ENCODE data around the gene ZBTB20.

The ZBTB20 gene

DNA sequence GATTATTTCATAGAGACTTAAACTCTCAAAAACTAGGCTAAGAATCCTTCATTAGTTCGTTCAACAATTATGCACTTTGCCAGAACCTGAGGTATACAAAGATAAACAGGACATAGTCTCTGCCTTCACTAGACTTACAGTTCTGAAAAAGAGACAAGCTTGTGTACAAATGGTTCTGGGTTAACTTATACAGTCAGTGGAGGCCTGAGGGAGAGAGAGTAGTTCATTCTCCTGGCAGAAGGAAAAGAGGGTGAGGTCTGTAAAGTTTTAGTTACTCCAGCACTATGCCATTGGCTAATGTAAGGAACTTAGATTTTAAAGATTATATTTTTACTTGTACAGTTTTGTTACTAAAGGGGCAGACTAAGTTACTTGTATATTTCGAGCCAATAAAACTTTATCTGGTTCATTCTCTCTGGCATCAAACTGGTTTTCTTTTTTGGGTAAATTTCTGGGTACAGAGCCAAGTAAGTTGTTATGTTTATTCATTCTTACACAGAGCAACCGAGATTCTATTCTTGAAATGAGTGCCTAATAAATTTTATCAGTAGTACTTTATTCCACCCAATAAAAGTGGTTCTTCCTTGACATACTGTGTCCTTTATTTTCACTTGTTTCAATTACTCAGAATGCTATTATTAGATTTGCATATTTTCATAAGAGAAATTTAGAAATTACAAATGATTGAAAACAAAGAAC, 574.6 kb downstream of the ZBTB20 start:
- no peak for DNase-seq (ENCODE audit: low spot score)

- DNase-seq (ENCODE audit: low spot score): no peak
Observed at GRCh38 chr3:114571363-114571762, 575.7 kb downstream of the ZBTB20 start.

GRCh38 chr3:114569186-114569585, 577.9 kb downstream of the ZBTB20 start:
- peak; percentile 94 for DNase-seq (ENCODE audit: low spot score)

- DNase-seq (ENCODE audit: low spot score): no peak
Observed at GRCh38 chr3:114567771-114568170, 579.3 kb downstream of the ZBTB20 start.

DNA sequence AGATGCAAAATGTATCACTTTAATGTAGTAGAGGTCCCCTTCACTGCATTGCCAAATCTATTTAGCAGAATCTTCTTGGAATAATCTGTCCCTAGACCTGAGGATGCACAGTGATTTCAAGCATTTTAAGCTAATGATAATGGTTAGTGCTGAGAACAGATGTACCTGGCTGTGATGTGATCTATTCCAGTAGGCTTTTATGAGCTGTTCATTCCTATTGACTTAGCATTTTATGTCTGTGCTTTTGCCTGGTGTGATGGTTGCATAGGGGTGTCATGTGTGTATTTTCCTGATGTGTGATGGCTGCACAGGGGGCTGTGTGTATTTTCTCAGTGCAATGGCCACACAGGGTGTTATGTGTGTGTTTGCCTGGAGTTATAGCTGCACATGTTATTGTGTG, 580.3 kb downstream of the ZBTB20 start:
- no peak for DNase-seq (ENCODE audit: low spot score)

GRCh38 chr3:114566162-114566755, 580.8 kb downstream of the ZBTB20 start:
- DNase-seq (ENCODE audit: low spot score): peak; percentile 76

GRCh38 chr3:114565216-114565615, 581.9 kb downstream of the ZBTB20 start:
- no peak for DNase-seq (ENCODE audit: low spot score)

GRCh38 chr3:114563720-114564119, 583.4 kb downstream of the ZBTB20 start:
- DNase-seq (ENCODE audit: low spot score): no peak

DNA sequence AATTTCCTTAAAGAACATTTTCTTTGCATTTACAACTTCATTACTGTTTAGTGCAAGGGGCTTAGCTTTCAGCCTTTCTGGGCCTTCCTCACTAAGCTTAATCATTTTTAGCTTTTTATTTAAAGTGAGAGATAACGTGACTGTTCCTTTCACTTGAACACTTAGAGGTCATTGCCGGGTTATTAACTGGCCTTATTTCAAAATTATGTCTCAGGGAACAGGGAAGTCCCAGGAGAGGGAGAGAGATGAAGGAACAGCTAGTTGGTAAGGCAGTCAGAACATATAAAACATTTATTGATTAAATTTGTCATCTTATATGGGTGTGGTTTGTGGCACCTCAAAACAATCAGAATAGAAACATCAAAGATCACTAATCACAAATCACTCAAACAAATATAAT, 584.5 kb downstream of the ZBTB20 start:
- DNase-seq (ENCODE audit: low spot score): no peak

GRCh38 chr3:114558271-114558670, 588.8 kb downstream of the ZBTB20 start:
- DNase-seq (ENCODE audit: low spot score): peak; percentile 47

DNA sequence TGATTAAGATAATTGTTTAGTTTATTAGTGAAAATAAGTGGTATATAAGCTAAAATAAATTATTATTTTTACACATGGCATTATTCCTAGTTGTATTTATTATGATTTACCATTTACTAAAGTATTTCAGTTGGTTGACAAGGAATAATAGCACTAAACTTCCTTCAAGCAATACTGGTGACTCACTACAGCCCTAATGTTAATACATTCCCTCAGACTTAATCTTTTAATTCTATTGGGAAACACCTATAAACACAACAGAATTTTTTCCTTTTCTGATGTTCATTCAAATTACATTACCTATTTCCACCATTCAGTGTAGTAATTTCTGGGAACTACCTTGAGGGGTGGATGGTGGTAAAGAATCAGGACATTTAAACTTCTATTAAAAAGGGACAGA, 589.3 kb downstream of the ZBTB20 start:
- peak; percentile 53 for DNase-seq (ENCODE audit: low spot score)

DNA sequence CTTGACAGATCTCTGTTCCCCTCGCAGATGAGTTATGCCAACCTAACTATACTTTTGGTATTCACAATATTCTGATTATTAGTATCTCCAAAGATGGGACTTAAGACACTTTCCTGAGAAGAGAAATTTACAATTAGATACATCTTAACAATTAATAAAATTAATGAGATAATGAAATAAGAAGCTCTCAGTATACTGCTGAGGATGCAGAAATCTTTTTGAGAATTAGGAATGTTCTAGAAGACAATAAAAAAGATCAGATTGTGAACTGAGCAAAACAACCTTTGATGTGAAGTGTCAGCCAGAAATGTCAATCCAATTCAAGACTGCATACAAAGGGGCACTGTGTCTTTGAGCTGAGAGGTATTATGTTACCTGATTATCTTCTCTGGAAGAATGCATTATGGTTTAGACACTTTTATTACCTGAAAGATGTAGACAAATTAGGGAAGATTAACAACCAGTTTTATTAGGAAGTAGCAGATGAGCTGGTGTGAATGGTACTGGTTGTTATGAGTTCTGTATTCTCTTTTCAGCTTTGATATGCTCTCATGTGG, 590.4 kb downstream of the ZBTB20 start:
- DNase-seq (ENCODE audit: low spot score): no peak

DNA sequence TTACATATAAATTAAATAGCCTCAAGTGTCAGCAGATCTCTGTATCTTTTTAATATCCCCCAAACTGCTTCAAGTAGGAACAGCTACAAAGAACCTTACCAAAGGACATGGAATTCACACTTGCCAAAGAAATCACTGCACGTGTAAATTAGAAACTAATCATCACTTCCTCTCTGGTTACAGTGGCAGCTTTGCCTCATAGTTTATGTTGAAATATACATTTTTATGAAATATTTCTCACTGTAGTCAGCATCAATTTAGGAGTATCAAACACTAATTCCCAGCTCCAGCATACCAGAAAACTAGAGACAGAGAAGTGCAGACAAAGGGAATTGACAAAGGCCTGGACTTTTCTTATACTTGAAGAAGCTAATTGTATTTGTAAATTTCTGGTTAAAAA, 592.4 kb downstream of the ZBTB20 start:
- DNase-seq (ENCODE audit: low spot score): no peak

DNA sequence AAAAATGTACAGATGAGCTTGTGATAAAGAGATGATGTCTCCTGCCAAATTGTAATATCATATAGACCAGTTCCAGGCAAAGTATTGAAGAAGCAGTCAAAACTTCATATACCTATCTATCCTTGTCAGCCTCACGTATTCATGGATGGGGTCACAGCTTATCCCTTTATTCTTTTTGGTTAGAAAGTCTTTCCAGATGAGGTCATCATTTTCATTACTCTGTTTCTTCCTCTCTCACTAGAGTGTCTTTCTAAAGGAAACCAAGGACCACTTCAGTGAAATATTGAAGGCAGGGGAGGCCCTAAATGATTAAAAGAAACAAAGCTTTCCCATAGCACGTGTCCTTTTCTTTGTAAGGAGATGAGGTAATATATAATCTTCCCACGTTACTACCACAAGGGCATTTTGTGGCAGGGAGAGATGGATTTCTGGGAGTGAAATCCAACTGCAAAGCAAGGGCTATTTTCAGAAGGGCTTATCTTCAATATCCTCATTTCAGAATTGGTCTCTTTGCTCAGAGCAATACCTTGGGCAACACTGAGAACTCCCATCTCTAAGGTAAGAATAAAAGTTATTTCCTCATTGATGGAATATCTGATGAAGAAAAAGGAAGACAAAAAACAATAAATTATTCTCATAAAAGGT, 593.0 kb downstream of the ZBTB20 start:
- DNase-seq (ENCODE audit: low spot score): peak; percentile 29

DNA sequence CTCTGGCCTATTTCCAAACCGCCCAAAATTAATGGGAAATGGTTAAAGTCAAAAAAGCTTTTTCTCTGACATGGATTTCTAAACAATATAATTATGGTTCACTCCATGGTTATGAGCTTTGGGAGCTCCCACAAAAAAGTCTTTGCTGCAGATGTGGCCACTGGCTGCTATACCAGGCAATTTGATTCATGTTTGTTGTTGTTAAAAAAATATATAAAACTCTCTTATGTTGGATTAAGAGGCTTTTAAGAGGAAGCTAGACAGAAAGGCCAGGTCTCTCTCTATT, 594.6 kb downstream of the ZBTB20 start:
- DNase-seq (ENCODE audit: low spot score): no peak

DNA sequence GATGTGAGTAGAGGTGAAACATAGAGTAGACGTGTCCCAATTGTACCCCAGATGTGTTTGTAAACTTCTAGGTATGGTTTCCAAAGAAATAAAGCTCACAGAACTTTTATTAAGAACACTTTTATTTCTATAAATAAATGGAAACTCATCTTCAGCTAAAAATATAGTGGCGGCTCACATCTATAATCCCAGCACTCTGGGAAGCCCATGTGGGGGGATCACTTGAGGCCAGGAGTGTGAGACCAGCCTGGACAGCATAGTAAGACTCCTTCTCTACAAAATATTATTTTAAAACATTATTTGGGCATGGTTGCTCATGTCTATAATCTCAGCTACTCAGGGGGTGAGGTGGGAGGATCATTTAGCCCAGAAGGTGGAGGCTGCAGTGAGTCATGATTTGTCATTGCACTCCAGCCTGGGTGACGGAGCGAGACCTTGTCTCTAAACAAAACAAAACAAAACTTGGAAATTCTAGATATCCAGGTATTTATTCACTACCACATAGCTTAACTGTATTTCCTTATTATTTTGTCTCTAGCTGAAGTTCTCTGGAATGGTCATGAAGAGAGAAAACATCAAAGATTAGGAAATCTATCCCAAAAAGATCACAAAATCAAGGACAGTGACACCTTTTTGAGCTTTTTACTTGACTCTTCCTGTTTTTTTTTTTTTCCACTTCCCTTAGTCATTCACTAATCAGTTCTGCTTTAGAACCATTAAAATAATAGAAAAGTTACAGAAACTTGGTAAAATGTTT, 595.1 kb downstream of the ZBTB20 start:
- DNase-seq (ENCODE audit: low spot score): peak; percentile 94

DNA sequence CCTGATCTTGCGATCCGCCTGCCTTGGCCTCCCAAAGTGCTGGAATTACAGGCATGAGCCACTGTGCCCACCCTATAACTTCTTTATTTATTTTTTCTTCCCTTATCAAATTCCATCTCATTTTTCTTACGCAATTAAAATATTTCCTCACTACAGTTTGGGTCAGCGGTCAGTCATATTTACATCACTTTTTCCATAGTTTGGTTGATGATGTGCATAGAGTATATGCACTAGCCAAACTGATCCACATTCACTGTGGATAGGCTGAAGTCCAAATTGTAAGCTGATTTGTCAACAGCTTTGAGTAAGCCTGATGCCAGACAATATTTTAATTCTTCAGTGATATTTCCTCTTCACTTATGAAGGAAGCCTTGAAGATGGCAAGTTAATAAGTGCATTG, 596.9 kb downstream of the ZBTB20 start:
- DNase-seq (ENCODE audit: low spot score): no peak

- no peak for DNase-seq (ENCODE audit: low spot score)
Observed at GRCh38 chr3:114545193-114545592, 601.9 kb downstream of the ZBTB20 start.

DNA sequence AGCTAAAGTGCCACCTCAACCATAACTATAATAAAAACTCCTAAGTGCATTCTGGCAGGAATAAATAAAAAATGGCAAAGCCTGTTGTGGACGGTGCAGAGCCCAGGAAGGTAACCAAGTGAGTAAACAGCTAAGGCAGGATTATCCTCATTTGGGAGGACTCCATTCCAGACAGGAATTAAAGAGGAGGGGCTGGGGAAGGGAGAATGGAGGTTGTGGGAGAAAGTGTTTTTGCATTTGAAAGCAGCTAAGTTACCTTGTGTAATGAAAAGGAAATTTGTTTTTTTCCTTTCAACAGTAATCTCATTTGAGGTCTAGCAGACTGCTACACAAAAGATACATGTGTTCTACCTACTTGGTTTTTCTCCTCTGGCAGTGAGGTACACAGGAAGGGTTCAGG, 604.7 kb downstream of the ZBTB20 start:
- no peak for DNase-seq (ENCODE audit: low spot score)

DNA sequence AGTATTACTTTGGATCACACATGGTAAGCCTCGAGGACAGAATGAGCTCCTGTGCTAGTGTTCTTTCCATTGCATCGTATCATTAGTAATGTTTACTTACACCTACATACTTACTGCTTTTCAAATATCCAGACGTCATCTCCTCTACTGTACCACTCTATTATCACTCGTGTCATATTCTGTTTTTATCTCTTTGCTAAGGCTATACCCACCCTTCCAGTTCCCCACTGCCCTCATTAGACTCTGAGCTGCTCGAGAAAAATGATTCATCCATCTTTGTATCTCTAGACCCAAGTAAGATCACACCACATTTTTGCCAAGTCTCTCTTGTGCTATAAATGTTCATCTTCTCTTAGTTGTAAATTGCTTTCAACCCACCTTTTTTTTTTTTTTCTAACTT, 607.6 kb downstream of the ZBTB20 start:
- DNase-seq (ENCODE audit: low spot score): no peak

DNA sequence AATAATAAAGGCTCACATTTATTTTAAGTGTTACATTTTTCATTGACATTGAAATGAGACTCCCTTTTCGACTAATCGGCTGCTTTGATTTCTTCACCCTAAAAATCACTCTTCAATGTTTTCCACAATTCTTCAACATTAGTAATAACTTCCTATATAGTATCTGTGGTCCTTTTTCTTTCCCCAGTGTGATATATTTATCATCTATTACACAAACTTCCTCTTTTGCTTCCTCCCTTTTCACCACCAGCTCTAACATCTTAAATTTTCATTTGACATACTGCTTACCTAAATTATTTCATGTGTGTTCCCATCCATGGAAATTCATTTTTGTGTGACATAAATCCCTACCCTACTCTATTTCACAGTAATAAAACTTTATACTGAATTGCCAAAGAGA, 608.9 kb downstream of the ZBTB20 start:
- no peak for DNase-seq (ENCODE audit: low spot score)

- DNase-seq (ENCODE audit: low spot score): no peak
Observed at GRCh38 chr3:114528517-114528916, 618.6 kb downstream of the ZBTB20 start.

Data from kidney tubule cell (primary cell).